ENCODE data around the gene DLEC1. TPM values are rescaled to one million over a fixed set of nuclear protein-coding genes. Genes with fewer than 3 reads are reported as not detected.

The DLEC1 gene
- total RNA-seq, 1 donor = under 0.01 TPM

- no peaks in the 10 kb centered on the region for H3K79me2 ChIP-seq (ENCODE audit: insufficient read depth, low read length)
- no peaks in the 10 kb centered on the region for H3K27me3 ChIP-seq (ENCODE audit: insufficient read depth, low read length)
- no peak overlapping the region for H3K27ac ChIP-seq (ENCODE audit: low read depth, low read length)
- H3K4me2 ChIP-seq (ENCODE audit: insufficient read depth, low read length) = no peak overlapping the region
- TF ChIP-seq CTCF (IDR thresholded peaks at IDR 0.05; ENCODE audit: extremely low read depth, low read depth, low read length) = no peak
- H2AFZ ChIP-seq (ENCODE audit: low read length) = no peak overlapping the region
- H3K4me3 ChIP-seq (ENCODE audit: insufficient read depth, low read length) = no peak overlapping the region
- no peaks in the 10 kb centered on the region for H3K9me3 ChIP-seq (ENCODE audit: low read depth, low read length)
- DNase-seq (ENCODE audit: insufficient read length, low spot score, missing footprints) = peak; percentile 36
- peaks cover 5% of the 10 kb centered on the region for H3K4me1 ChIP-seq (ENCODE audit: insufficient read depth, low read length)
- H4K20me1 ChIP-seq (ENCODE audit: insufficient read depth, low read length) = peaks cover 6% of the 10 kb centered on the region
- peaks cover 4% of the 10 kb centered on the region for H3K36me3 ChIP-seq (ENCODE audit: insufficient read depth, low read length)
Observed at GRCh38 chr3:38000242-38000916, 38.6 kb upstream of the DLEC1 start.

- DNase-seq (ENCODE audit: insufficient read length, low spot score, missing footprints) = peak; percentile 35
- Histone ChIP-seq H3K4me3 (ENCODE audit: insufficient read depth, low read length) (no peak overlapping the region), H2AFZ (ENCODE audit: low read length) (no peak overlapping the region), H3K79me2 (ENCODE audit: insufficient read depth, low read length) (no peaks in the 10 kb centered on the region), H3K4me1 (ENCODE audit: insufficient read depth, low read length) (peaks cover 5% of the 10 kb centered on the region), H3K36me3 (ENCODE audit: insufficient read depth, low read length) (peaks cover 2% of the 10 kb centered on the region), H4K20me1 (ENCODE audit: insufficient read depth, low read length) (peaks cover 6% of the 10 kb centered on the region), H3K27ac (ENCODE audit: low read depth, low read length) (no peak overlapping the region), H3K9me3 (ENCODE audit: low read depth, low read length) (no peaks in the 10 kb centered on the region), H3K27me3 (ENCODE audit: insufficient read depth, low read length) (no peaks in the 10 kb centered on the region), H3K4me2 (ENCODE audit: insufficient read depth, low read length) (no peak overlapping the region)
- TF ChIP-seq CTCF (IDR thresholded peaks at IDR 0.05; ENCODE audit: extremely low read depth, low read depth, low read length) = no peak
Observed at GRCh38 chr3:38000965-38001455, 38.0 kb upstream of the DLEC1 start.

- peaks cover 6% of the 10 kb centered on the region for H4K20me1 ChIP-seq (ENCODE audit: insufficient read depth, low read length)
- DNase-seq (ENCODE audit: insufficient read length, low spot score, missing footprints) = peak; percentile 44
- no peaks in the 10 kb centered on the region for H3K27me3 ChIP-seq (ENCODE audit: insufficient read depth, low read length)
- peaks cover 5% of the 10 kb centered on the region for H3K4me1 ChIP-seq (ENCODE audit: insufficient read depth, low read length)
- no peak overlapping the region for H3K4me2 ChIP-seq (ENCODE audit: insufficient read depth, low read length)
- no peak for TF ChIP-seq CTCF (IDR thresholded peaks at IDR 0.05; ENCODE audit: extremely low read depth, low read depth, low read length)
- H3K79me2 ChIP-seq (ENCODE audit: insufficient read depth, low read length) = no peaks in the 10 kb centered on the region
- no peaks in the 10 kb centered on the region for H3K36me3 ChIP-seq (ENCODE audit: insufficient read depth, low read length)
- H3K9me3 ChIP-seq (ENCODE audit: low read depth, low read length) = no peaks in the 10 kb centered on the region
- H3K27ac ChIP-seq (ENCODE audit: low read depth, low read length) = no peak overlapping the region
- H3K4me3 ChIP-seq (ENCODE audit: insufficient read depth, low read length) = no peak overlapping the region
- H2AFZ ChIP-seq (ENCODE audit: low read length) = no peak overlapping the region
Observed at GRCh38 chr3:38001456-38002081, 37.4 kb upstream of the DLEC1 start.

- Histone ChIP-seq H3K9me3 (ENCODE audit: low read depth, low read length) (no peaks in the 10 kb centered on the region), H3K27me3 (ENCODE audit: insufficient read depth, low read length) (no peaks in the 10 kb centered on the region), H3K36me3 (ENCODE audit: insufficient read depth, low read length) (peaks cover 8% of the 10 kb centered on the region), H4K20me1 (ENCODE audit: insufficient read depth, low read length) (peaks cover 6% of the 10 kb centered on the region), H3K4me2 (ENCODE audit: insufficient read depth, low read length) (no peak overlapping the region), H2AFZ (ENCODE audit: low read length) (no peak overlapping the region), H3K4me1 (ENCODE audit: insufficient read depth, low read length) (peaks cover 5% of the 10 kb centered on the region), H3K27ac (ENCODE audit: low read depth, low read length) (no peak overlapping the region), H3K4me3 (ENCODE audit: insufficient read depth, low read length) (no peak overlapping the region), H3K79me2 (ENCODE audit: insufficient read depth, low read length) (no peaks in the 10 kb centered on the region)
- no peak for TF ChIP-seq CTCF (IDR thresholded peaks at IDR 0.05; ENCODE audit: extremely low read depth, low read depth, low read length)
- DNase-seq (ENCODE audit: insufficient read length, low spot score, missing footprints) = peak; percentile 51
Observed at GRCh38 chr3:38002291-38002876, 36.6 kb upstream of the DLEC1 start.
